Caco-2 (cell line): ENCODE measurements around the gene LARP4B. TPM values are rescaled to one million over a fixed set of nuclear protein-coding genes. Genes with fewer than 3 reads are reported as not detected.

Source experiments
- BruUV-seq: library from RNA; stranded (reverse); fragments of 400-500 nt; replicated peaks from 2 replicates; lab custom pipeline; 2021; lab: Mats Ljungman, UMichigan
- CTCF ChIA-PET: fragments of 300-600 bp; sonication (Branson Sonifier 250); formaldehyde crosslinking; loops from one replicate; lab custom pipeline; 2022; ENCODE audit warnings: antibody characterized with exemption; lab: Charles Lee
- POLR2A ChIA-PET: fragments of 300-600 bp; sonication (Branson Sonifier 250); formaldehyde crosslinking; loops from one replicate; lab custom pipeline; 2022; ENCODE audit warnings: antibody characterized with exemption; lab: Charles Lee
- DNase-seq, 2 experiments: peaks; one replicate each; pipeline versions ENCODE4 v3.0.0 to v3.0.0-alpha.2; 2020 to 2022
- H3K27me3 ChIP-seq: replicated peaks from 2 replicates; pipeline ENCODE4 v1.6.0; 2011; ENCODE audit warnings: low read length; ENCODE audit not compliant: control insufficient read depth, insufficient read depth
- H3K36me3 ChIP-seq: 2 replicates; pipeline ENCODE4 v1.5.1; 2011; ENCODE audit warnings: low read length; ENCODE audit not compliant: control insufficient read depth, insufficient read depth
- H3K4me1 ChIP-seq: fragments of 250-450 bp; sonication (Bioruptor Pico); 2 replicates; pipeline ENCODE4 v1.5.1; 2020; ENCODE audit warnings: mild to moderate bottlenecking
- H3K4me3 ChIP-seq: 2 replicates; pipeline ENCODE4 v1.5.1; 2011; ENCODE audit warnings: low read depth, mild to moderate bottlenecking, control low read depth, low read length
- H3K9me3 ChIP-seq: fragments of 250-450 bp; sonication (Bioruptor Pico); 2 replicates; pipeline ENCODE4 v1.5.1; 2020; ENCODE audit warnings: mild to moderate bottlenecking, moderate library complexity
- H3K27ac Mint-ChIP-seq: one replicate; pipeline ENCODE4 v1.8.0; 2022; ENCODE audit warnings: mixed read lengths; ENCODE audit not compliant: unreplicated experiment
- H3K27me3 Mint-ChIP-seq: one replicate; pipeline ENCODE4 v1.8.0; 2022; ENCODE audit warnings: mixed read lengths; ENCODE audit not compliant: insufficient read depth, unreplicated experiment
- H3K36me3 Mint-ChIP-seq: one replicate; pipeline ENCODE4 v1.8.0; 2022; ENCODE audit warnings: mild to moderate bottlenecking, mixed read lengths; ENCODE audit not compliant: insufficient read depth, unreplicated experiment
- H3K4me1 Mint-ChIP-seq: one replicate; pipeline ENCODE4 v1.8.0; 2022; ENCODE audit warnings: low read depth, mixed read lengths; ENCODE audit not compliant: unreplicated experiment
- H3K4me3 Mint-ChIP-seq: one replicate; pipeline ENCODE4 v1.8.0; 2022; ENCODE audit warnings: mild to moderate bottlenecking, moderate library complexity, mixed read lengths; ENCODE audit not compliant: unreplicated experiment
- H3K9me3 Mint-ChIP-seq: one replicate; pipeline ENCODE4 v1.8.0; 2022; ENCODE audit warnings: mixed read lengths; ENCODE audit not compliant: unreplicated experiment
- CTCF ChIP-seq, 2 experiments: fragments of 200-600 bp in 1 of 2; IDR thresholded peaks; 1 replicate in 1 of 2; 2 replicates in 1 of 2; pipeline versions ENCODE4 v1.5.1 to v1.8.0; 2011 to 2022; ENCODE audit warnings: antibody characterized with exemption in 1 of 2, control low read depth in 1 of 2, inconsistent platforms in 1 of 2, low read depth in 1 of 2, low read length in 1 of 2, mild to moderate bottlenecking in 1 of 2, moderate library complexity in 1 of 2; ENCODE audit not compliant: insufficient read depth in 1 of 2, severe bottlenecking in 1 of 2, unreplicated experiment in 1 of 2
- intact Hi-C: fragments of 100-400 bp; cut with micrococcal nuclease; formaldehyde crosslinking; loops from one replicate; pipeline ENCODE4 v1.10.0; 2022; ENCODE audit not compliant: unreplicated experiment
- total RNA-seq: library from RNA; stranded (reverse); gene quantifications from 2 replicates; pipeline ENCODE4 v1.2.3, GENCODE V29; 2022

The LARP4B gene
- total RNA-seq, 1 experiment from 2014 or later = 235 TPM

- H3K4me3 Mint-ChIP-seq = no peak overlapping the region
- CTCF ChIA-PET = interaction anchor here (0.6 kb wide), 1 partner anchor 10 kb away, joined by 3 read pairs; no protein-coding TSS in a partner anchor
- peaks cover 82% of the 10 kb centered on the region for H3K36me3 Mint-ChIP-seq
- H3K27me3 Mint-ChIP-seq = no peaks in the 10 kb centered on the region
- H3K9me3 Mint-ChIP-seq = no peaks in the 10 kb centered on the region
- Histone ChIP-seq H3K9me3 (no peaks in the 10 kb centered on the region), H3K27me3 (no peaks in the 10 kb centered on the region), H3K4me1 (peaks cover 25% of the 10 kb centered on the region), H3K36me3 (peaks cover 8% of the 10 kb centered on the region), H3K4me3 (no peak overlapping the region)
- POLR2A ChIA-PET = interaction anchor here (1.1 to 1.3 kb wide), 2 partner anchors 12 to 69 kb away, joined by 3 to 4 read pairs; partner anchors contain the start of genes GTPBP4 and LARP4B
- no peak for TF ChIP-seq CTCF (IDR thresholded peaks at IDR 0.05; ENCODE audit: insufficient read depth in 1 of 2, low read depth in 1 of 2, low read length in 1 of 2, severe bottlenecking in 1 of 2, unreplicated experiment in 1 of 2)
- H3K27ac Mint-ChIP-seq = no peak overlapping the region
- BruUV-seq = no TSS peak
- intact Hi-C loops = no loop called here
- H3K4me1 Mint-ChIP-seq = peaks cover 23% of the 10 kb centered on the region
- no peak for DNase-seq
These were observed 12.0 kb downstream of the LARP4B start for GRCh38 chr10:919481-919880.

- POLR2A ChIA-PET = no interaction called here
These were observed 13.5 kb downstream of the LARP4B start for GRCh38 chr10:917999-918398.

GRCh38 chr10:917416-917720 lies 14.1 kb downstream of the LARP4B start:
- intact Hi-C loops = no loop called here
- Mint-ChIP-seq H3K27ac (no peak overlapping the region), H3K9me3 (no peaks in the 10 kb centered on the region), H3K27me3 (no peaks in the 10 kb centered on the region), H3K4me1 (peaks cover 10% of the 10 kb centered on the region), H3K36me3 (peaks cover 84% of the 10 kb centered on the region), H3K4me3 (no peak overlapping the region)
- Histone ChIP-seq H3K9me3 (no peaks in the 10 kb centered on the region), H3K27me3 (no peaks in the 10 kb centered on the region), H3K4me3 (no peak overlapping the region), H3K36me3 (peaks cover 8% of the 10 kb centered on the region), H3K4me1 (peaks cover 9% of the 10 kb centered on the region)
- DNase-seq = no peak
- POLR2A ChIA-PET = interaction anchor here (0.6 kb wide), 1 partner anchor 22 kb away, joined by 4 read pairs; no protein-coding TSS in a partner anchor
- TF ChIP-seq CTCF (IDR thresholded peaks at IDR 0.05; ENCODE audit: insufficient read depth in 1 of 2, low read depth in 1 of 2, low read length in 1 of 2, severe bottlenecking in 1 of 2, unreplicated experiment in 1 of 2) = no peak
- CTCF ChIA-PET = no interaction called here
- BruUV-seq = no TSS peak

More at GRCh38 chr10:917999-918398, 13.5 kb downstream of the LARP4B start:
- no peak for DNase-seq
- BruUV-seq = no TSS peak
- Mint-ChIP-seq H3K4me1 (peaks cover 12% of the 10 kb centered on the region), H3K4me3 (no peak overlapping the region), H3K27me3 (no peaks in the 10 kb centered on the region), H3K36me3 (peaks cover 84% of the 10 kb centered on the region), H3K9me3 (no peaks in the 10 kb centered on the region), H3K27ac (no peak overlapping the region)
- no peak for TF ChIP-seq CTCF (IDR thresholded peaks at IDR 0.05; ENCODE audit: insufficient read depth in 1 of 2, low read depth in 1 of 2, low read length in 1 of 2, severe bottlenecking in 1 of 2, unreplicated experiment in 1 of 2)
- CTCF ChIA-PET = no interaction called here
- intact Hi-C loops = no loop called here
- H3K36me3 ChIP-seq = peaks cover 8% of the 10 kb centered on the region
- peaks cover 10% of the 10 kb centered on the region for H3K4me1 ChIP-seq
- no peaks in the 10 kb centered on the region for H3K9me3 ChIP-seq
- no peak overlapping the region for H3K4me3 ChIP-seq
- no peaks in the 10 kb centered on the region for H3K27me3 ChIP-seq
